Measurements from ENCODE around the gene SDHB.

GRCh38 chr1:17071794-17072193 lies 18.0 kb upstream of the SDHB start:
- no peak for TF ChIP-seq REST (IDR thresholded peaks at IDR 0.05; ENCODE audit: insufficient replicate concordance, low read depth)
- TF ChIP-seq, protein P1, sequence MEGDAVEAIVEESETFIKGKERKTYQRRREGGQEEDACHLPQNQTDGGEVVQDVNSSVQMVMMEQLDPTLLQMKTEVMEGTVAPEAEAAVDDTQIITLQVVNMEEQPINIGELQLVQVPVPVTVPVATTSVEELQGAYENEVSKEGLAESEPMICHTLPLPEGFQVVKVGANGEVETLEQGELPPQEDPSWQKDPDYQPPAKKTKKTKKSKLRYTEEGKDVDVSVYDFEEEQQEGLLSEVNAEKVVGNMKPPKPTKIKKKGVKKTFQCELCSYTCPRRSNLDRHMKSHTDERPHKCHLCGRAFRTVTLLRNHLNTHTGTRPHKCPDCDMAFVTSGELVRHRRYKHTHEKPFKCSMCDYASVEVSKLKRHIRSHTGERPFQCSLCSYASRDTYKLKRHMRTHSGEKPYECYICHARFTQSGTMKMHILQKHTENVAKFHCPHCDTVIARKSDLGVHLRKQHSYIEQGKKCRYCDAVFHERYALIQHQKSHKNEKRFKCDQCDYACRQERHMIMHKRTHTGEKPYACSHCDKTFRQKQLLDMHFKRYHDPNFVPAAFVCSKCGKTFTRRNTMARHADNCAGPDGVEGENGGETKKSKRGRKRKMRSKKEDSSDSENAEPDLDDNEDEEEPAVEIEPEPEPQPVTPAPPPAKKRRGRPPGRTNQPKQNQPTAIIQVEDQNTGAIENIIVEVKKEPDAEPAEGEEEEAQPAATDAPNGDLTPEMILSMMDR (IDR thresholded peaks at IDR 0.05; ENCODE audit: insufficient read depth, low read length): no peak
- TF ChIP-seq POLR2AphosphoS5 (IDR thresholded peaks at IDR 0.05; ENCODE audit: low read depth): no peak
- no peak for TF ChIP-seq SPI1 (IDR thresholded peaks at IDR 0.05; ENCODE audit: borderline replicate concordance, low read depth)
- TF ChIP-seq GABPA (IDR thresholded peaks at IDR 0.05; ENCODE audit: low read depth): no peak

Measured in HL-60 (cell line).